OCI-LY3 (cell line): ENCODE data around the gene SLC49A3.

Experiments used
- CTCF ChIP-seq: fragments of 200-600, 300-600 bp; sonication (generic); IDR thresholded peaks from 2 replicates; pipeline ENCODE4 v1.5.1; 2014; ENCODE audit warnings: antibody characterized with exemption, low read length, low read depth
- EZH2phosphoT487 ChIP-seq: fragments of 200-600 bp; shearing (Covaris generic); IDR thresholded peaks from 2 replicates; pipeline ENCODE4 v1.6.1; 2018; ENCODE audit warnings: antibody characterized with exemption, mixed run types, low read depth

- TF ChIP-seq CTCF (no peak), EZH2phosphoT487 (no peak)
Observed at GRCh38 chr4:727576-727975, 38.6 kb upstream of the SLC49A3 start.
